ENCODE data around the gene MRGPRX2. TPM values are rescaled to one million over a fixed set of nuclear protein-coding genes. Genes with fewer than 3 reads are reported as not detected.

The MRGPRX2 gene
- total and polyA plus RNA-seq, 2 donors (not counting 3 experiments of a cell fraction or from before 2014, with no cell fraction given), result not detected

DNA sequence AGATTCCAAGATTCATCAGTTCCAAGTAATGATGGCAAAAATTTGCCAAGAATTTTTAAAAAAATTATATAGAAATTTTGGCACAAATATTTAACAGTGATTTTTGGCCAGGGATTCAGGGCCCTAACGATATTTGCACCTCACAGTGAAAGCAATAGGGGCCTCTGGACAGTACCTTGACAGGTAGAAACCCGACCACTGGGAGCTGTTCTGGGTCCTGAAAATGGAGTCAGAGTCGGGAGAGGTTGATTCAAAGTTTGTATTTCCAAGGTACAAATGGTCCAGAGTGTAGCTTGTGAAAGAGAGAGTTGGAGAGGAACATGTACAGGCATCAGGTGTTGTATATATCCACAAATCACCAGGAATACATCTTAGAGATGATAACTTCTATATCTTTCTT lies 41.6 kb downstream of the MRGPRX2 start:
- DNase-seq (ENCODE audit: low read depth, low spot score) (no peak), FAIRE-seq (no peak)
- CTCF ChIA-PET, result no interaction called here
- intact Hi-C loops (cut with micrococcal nuclease), result no loop called here
- H3K36me3 ChIP-seq (ENCODE audit: control insufficient read depth in 2 of 2, extremely low read depth in 1 of 2, insufficient read depth in 2 of 2, low read length in 2 of 2), result no peaks in the 10 kb centered on the region
- no peaks in the 10 kb centered on the region for H4K20me1 ChIP-seq (replicated peaks; ENCODE audit: control insufficient read depth, extremely low read depth, insufficient read depth, low read length)
- no peaks in the 10 kb centered on the region for H3K9me3 ChIP-seq (replicated peaks; ENCODE audit: control insufficient read depth, insufficient read depth, low read length)
- H3K4me2 ChIP-seq (ENCODE audit: insufficient read depth, low read length), result no peak overlapping the region
- no peaks in the 10 kb centered on the region for H3K9me1 ChIP-seq (replicated peaks; ENCODE audit: control insufficient read depth, extremely low read depth, insufficient read depth, low read length)
- no peak overlapping the region for H2AFZ ChIP-seq (ENCODE audit: low read depth, low read length)
- H3K79me2 ChIP-seq (ENCODE audit: control insufficient read depth, insufficient read depth, low read length), result no peaks in the 10 kb centered on the region
- dilution Hi-C loops (cut with MboI; ENCODE audit: extremely low pct_ligation_motif_present, low sequenced_read_pairs), result no loop called here
- H3K4me1 ChIP-seq (ENCODE audit: control insufficient read depth, extremely low read depth, insufficient read depth, low read length), result no peaks in the 10 kb centered on the region
- no peak overlapping the region for H3K9ac ChIP-seq (replicated peaks; ENCODE audit: extremely low read depth, insufficient read depth, low read length)
- TF ChIP-seq FOS (IDR thresholded peaks at IDR 0.05; ENCODE audit: borderline replicate concordance, insufficient read depth, low read length), result no peak
- POLR2A ChIA-PET, result no interaction called here
- BruUV-seq (replicated peaks), result no TSS peak
- no peak overlapping the region for H3K4me3 ChIP-seq (replicated peaks in 1 of 3; ENCODE audit: insufficient read depth in 1 of 3, low read depth in 1 of 3, low read length in 3 of 3)
- H3K27me3 ChIP-seq (ENCODE audit: control insufficient read depth in 2 of 2, insufficient read depth in 2 of 2, low read length in 2 of 2), result peaks cover 3 to 9% of the 10 kb centered on the region in 2 experiments
- H3K27ac ChIP-seq (ENCODE audit: insufficient read depth, low read depth, low read length), result no peak overlapping the region

GRCh38 chr11:19013181-19013857 lies 47.2 kb downstream of the MRGPRX2 start:
- H3K9me1 ChIP-seq (replicated peaks; ENCODE audit: control insufficient read depth, extremely low read depth, insufficient read depth, low read length), result no peaks in the 10 kb centered on the region
- ChIA-PET CTCF (interaction anchor here (1.0 to 1.6 kb wide), 3 partner anchors 9 to 54 kb away, joined by 3 to 6 read pairs (median 3); no protein-coding TSS in a partner anchor), POLR2A (no interaction called here)
- no peak for FAIRE-seq
- no peak overlapping the region for H3K27ac ChIP-seq (ENCODE audit: insufficient read depth, low read depth, low read length)
- no peaks in the 10 kb centered on the region for H4K20me1 ChIP-seq (replicated peaks; ENCODE audit: control insufficient read depth, extremely low read depth, insufficient read depth, low read length)
- H3K4me1 ChIP-seq (ENCODE audit: control insufficient read depth, extremely low read depth, insufficient read depth, low read length), result no peaks in the 10 kb centered on the region
- no peaks in the 10 kb centered on the region for H3K9me3 ChIP-seq (replicated peaks; ENCODE audit: control insufficient read depth, insufficient read depth, low read length)
- no peak overlapping the region for H3K4me3 ChIP-seq (replicated peaks in 1 of 3; ENCODE audit: insufficient read depth in 1 of 3, low read depth in 1 of 3, low read length in 3 of 3)
- H3K9ac ChIP-seq (replicated peaks; ENCODE audit: extremely low read depth, insufficient read depth, low read length), result no peak overlapping the region
- no peak overlapping the region for H2AFZ ChIP-seq (ENCODE audit: low read depth, low read length)
- peak in 1 of 2 donors; percentile 9 for TF ChIP-seq CTCF (IDR thresholded peaks at IDR 0.05; ENCODE audit: extremely low read depth in 1 of 2, insufficient read depth in 1 of 2, low read depth in 1 of 2, low read length in 2 of 2)
- TF ChIP-seq EZH2 (IDR thresholded peaks at IDR 0.05; ENCODE audit: borderline replicate concordance, low read depth, low read length, severe bottlenecking), result no peak
- H3K36me3 ChIP-seq (ENCODE audit: control insufficient read depth in 2 of 2, extremely low read depth in 1 of 2, insufficient read depth in 2 of 2, low read length in 2 of 2), result no peaks in the 10 kb centered on the region
- no peaks in the 10 kb centered on the region for H3K79me2 ChIP-seq (ENCODE audit: control insufficient read depth, insufficient read depth, low read length)
- H3K27me3 ChIP-seq (ENCODE audit: control insufficient read depth in 2 of 2, insufficient read depth in 2 of 2, low read length in 2 of 2), result peaks cover 0 to 2% of the 10 kb centered on the region in 2 experiments
- dilution Hi-C loops (cut with MboI; ENCODE audit: extremely low pct_ligation_motif_present, low sequenced_read_pairs), result no loop called here
- no TSS peak for BruUV-seq (replicated peaks)
- intact Hi-C loops (cut with micrococcal nuclease), result no loop called here
- no peak overlapping the region for H3K4me2 ChIP-seq (ENCODE audit: insufficient read depth, low read length)
- DNase-seq (ENCODE audit: low read depth, low spot score), result no peak

Measured in endothelial cell of umbilical vein (primary cell).